ENCODE data around the gene PPME1.

- peak; percentile 32; the same call in 1 of the 2 replicates for TF ChIP-seq CTCF (conservative IDR thresholded peaks at IDR 0.05)
- TF ChIP-seq EZH2 (IDR thresholded peaks at IDR 0.05; ENCODE audit: low read depth), result no peak
These were observed 97.4 kb downstream of the PPME1 start for GRCh38 chr11:74268456-74268855.
